Rectal smooth muscle tissue (tissue), 1 donor: ENCODE results near the gene PUS7L.
"Not testable (repeated sequence)": the region's sequence is repeated elsewhere in the genome, so short reads cannot be mapped to it uniquely, and the experiment has no call there.

Experiments used
- H3K27ac ChIP-seq: one replicate; pipeline ENCODE4 v1.7.0; 2013; ENCODE audit warnings: low read depth, low read length, inconsistent platforms
- H3K27me3 ChIP-seq: one replicate; pipeline ENCODE4 v1.7.0; 2013; ENCODE audit warnings: low read length; ENCODE audit not compliant: control insufficient read depth, insufficient read depth
- H3K36me3 ChIP-seq: one replicate; pipeline ENCODE4 v1.7.0; 2013; ENCODE audit warnings: low read length; ENCODE audit not compliant: control insufficient read depth, insufficient read depth
- H3K4me1 ChIP-seq: one replicate; pipeline ENCODE4 v1.7.0; 2013; ENCODE audit warnings: low read length; ENCODE audit not compliant: control insufficient read depth, insufficient read depth
- H3K4me3 ChIP-seq: one replicate; pipeline ENCODE4 v1.7.0; 2013; ENCODE audit warnings: low read length
- H3K9ac ChIP-seq: one replicate; pipeline ENCODE4 v1.7.0; 2013; ENCODE audit warnings: low read length

The PUS7L gene

GRCh38 chr12:43740511-43741100 is 18.0 kb downstream of the PUS7L start:
- peaks cover 7% of the 10 kb centered on the region for H3K36me3 ChIP-seq

DNA sequence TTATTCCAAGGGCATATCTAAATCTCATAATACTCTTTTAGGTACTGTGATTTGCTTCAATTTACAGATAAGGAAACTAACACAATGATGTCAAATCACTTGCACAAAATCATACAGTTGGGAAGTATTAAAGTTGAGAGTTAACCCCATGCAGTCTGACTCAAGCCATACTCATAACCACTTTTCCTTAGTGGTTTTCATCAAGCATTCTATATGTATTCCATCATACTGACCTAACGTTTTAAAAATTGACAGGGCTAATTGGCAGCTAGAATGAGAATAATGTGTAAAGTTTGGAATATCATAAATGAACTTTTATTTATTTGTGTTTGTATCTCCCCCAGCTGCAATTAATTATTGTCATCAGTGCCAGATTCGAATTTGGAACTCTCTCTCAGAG is 20.9 kb downstream of the PUS7L start:
- H3K4me3 ChIP-seq: no peak overlapping the region
- H3K36me3 ChIP-seq: peaks cover 7% of the 10 kb centered on the region
- no peak overlapping the region for H3K9ac ChIP-seq
- H3K27ac ChIP-seq: no peak overlapping the region
- no peaks in the 10 kb centered on the region for H3K27me3 ChIP-seq
- no peaks in the 10 kb centered on the region for H3K4me1 ChIP-seq

More at GRCh38 chr12:43740511-43741100, 18.0 kb downstream of the PUS7L start:
- H3K27ac ChIP-seq: no peak overlapping the region
- no peak overlapping the region for H3K4me3 ChIP-seq
- no peaks in the 10 kb centered on the region for H3K27me3 ChIP-seq
- H3K9ac ChIP-seq: no peak overlapping the region
- no peaks in the 10 kb centered on the region for H3K4me1 ChIP-seq

DNA sequence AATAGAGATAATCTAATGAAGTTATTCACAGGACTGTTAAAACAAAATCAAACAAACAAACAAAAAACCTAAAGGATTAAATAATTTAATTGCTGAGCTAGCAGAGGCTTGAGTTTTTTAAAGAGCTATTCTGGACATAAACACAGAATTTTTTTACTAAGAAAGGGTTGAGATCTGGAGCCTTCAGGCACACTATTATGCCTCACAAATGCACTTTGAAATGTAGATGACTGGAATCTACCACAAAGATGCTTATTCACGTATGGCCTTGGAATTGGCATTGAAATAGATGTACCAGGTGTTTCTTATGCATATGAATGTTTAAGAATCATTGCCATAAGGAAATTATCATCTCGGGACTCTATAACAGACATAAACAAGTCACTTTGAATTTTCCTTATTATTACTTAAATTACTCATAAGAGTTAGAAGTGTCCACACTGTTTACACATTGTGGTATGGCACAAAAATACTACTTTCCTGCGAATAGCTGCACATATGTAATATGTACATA is 21.6 kb downstream of the PUS7L start:
- H3K27ac ChIP-seq: no peak overlapping the region
- H3K36me3 ChIP-seq: peaks cover 7% of the 10 kb centered on the region
- H3K27me3 ChIP-seq: no peaks in the 10 kb centered on the region
- H3K4me3 ChIP-seq: no peak overlapping the region
- no peak overlapping the region for H3K9ac ChIP-seq
- no peaks in the 10 kb centered on the region for H3K4me1 ChIP-seq

DNA sequence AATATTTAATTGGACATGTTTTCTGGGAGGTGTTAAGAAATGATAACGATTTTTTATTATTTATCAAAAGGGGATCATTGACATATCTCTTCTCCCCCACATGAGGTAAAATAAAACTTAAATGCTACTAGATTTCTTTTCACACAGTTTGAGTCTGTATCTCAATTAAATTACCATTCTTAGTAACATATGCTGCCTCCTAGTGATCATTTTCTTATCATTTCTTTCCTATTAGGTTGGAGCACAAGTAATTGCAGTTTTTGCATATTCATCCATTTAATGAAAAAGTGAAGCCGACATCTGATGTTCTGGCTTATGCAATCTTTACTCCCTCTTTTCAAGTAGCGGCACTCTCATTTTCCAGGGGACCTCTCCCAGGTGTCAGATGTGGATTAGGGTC is 24.9 kb downstream of the PUS7L start:
- no peak overlapping the region for H3K9ac ChIP-seq
- H3K36me3 ChIP-seq: peaks cover 3% of the 10 kb centered on the region
- H3K4me3 ChIP-seq: no peak overlapping the region
- no peaks in the 10 kb centered on the region for H3K4me1 ChIP-seq
- H3K27ac ChIP-seq: no peak overlapping the region
- H3K27me3 ChIP-seq: no peaks in the 10 kb centered on the region

GRCh38 chr12:43730283-43730682 is 28.3 kb downstream of the PUS7L start:
- H3K9ac ChIP-seq: no peak overlapping the region

DNA sequence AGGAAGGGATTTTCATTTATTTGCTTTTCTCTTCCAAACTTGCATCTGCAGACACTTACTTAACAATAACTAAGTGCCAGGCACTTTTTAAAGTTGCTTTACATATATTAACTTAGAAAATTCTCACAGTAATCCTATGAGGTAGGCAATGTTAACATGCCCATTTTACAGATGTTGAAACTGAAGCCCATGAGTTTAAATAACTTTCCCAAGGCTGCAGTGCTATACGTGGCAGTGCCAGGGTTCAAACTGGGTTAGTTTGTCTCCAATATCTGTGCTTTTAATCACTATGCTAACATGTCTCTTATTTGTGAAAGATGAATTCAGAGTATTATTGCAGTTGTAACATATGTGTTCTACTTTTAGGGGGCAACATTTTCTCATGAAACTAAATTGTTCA is 29.9 kb downstream of the PUS7L start:
- no peaks in the 10 kb centered on the region for H3K27me3 ChIP-seq
- no peak overlapping the region for H3K9ac ChIP-seq
- no peak overlapping the region for H3K4me3 ChIP-seq
- no peak overlapping the region for H3K27ac ChIP-seq
- no peaks in the 10 kb centered on the region for H3K4me1 ChIP-seq
- no peaks in the 10 kb centered on the region for H3K36me3 ChIP-seq

More at GRCh38 chr12:43730283-43730682, 28.3 kb downstream of the PUS7L start:
- H3K27me3 ChIP-seq: no peaks in the 10 kb centered on the region
- H3K27ac ChIP-seq: no peak overlapping the region
- no peaks in the 10 kb centered on the region for H3K36me3 ChIP-seq
- no peaks in the 10 kb centered on the region for H3K4me1 ChIP-seq
- H3K4me3 ChIP-seq: no peak overlapping the region

DNA sequence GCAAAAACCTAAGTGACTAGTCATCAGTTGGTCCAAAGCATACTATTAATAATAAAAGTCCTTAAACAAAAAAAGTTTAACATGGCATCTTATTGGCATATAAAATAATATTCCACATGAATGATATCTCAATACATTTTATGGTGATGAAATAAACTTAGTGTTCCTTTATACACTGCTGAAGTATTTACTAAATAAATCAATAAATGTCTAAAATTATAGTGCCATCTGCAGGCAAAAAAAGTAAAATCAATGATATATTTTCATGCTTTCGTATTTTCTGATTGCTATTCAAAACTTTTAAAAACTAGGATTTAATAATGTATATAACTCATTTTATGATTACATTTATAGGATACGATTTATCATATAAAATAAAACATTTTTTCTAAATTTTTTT is 30.5 kb downstream of the PUS7L start:
- Histone ChIP-seq H3K4me1 (no peaks in the 10 kb centered on the region), H3K4me3 (no peak overlapping the region), H3K36me3 (no peaks in the 10 kb centered on the region), H3K9ac (no peak overlapping the region), H3K27ac (no peak overlapping the region), H3K27me3 (no peaks in the 10 kb centered on the region)

DNA sequence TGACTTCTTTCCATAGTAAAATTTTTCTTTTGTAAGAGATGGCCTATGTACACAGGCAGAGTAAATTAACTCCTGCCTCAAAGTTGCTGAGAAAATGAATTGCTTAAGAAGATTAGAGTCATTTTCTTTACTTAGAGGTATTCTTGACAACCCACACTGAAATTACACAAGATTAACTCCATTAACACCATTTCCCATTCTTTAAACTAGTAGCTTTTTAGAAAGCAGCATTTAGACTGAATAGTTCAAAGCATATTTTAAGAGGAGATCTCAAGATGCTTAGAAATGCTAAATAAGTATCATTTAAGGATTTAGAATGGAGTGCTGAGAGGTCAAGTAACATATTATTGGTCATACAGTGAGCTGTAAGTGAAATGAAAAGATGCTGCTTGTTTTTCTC is 35.5 kb downstream of the PUS7L start:
- no peaks in the 10 kb centered on the region for H3K36me3 ChIP-seq
- H3K27me3 ChIP-seq: no peaks in the 10 kb centered on the region
- H3K4me3 ChIP-seq: no peak overlapping the region
- no peak overlapping the region for H3K9ac ChIP-seq
- H3K27ac ChIP-seq: no peak overlapping the region
- no peaks in the 10 kb centered on the region for H3K4me1 ChIP-seq

- no peaks in the 10 kb centered on the region for H3K27me3 ChIP-seq
- no peaks in the 10 kb centered on the region for H3K36me3 ChIP-seq
- no peaks in the 10 kb centered on the region for H3K4me1 ChIP-seq
- no peak overlapping the region for H3K4me3 ChIP-seq
- H3K9ac ChIP-seq: no peak overlapping the region
- H3K27ac ChIP-seq: no peak overlapping the region
These were observed 36.0 kb downstream of the PUS7L start for GRCh38 chr12:43722621-43723020.

- H3K27ac ChIP-seq: no peak overlapping the region
- no peaks in the 10 kb centered on the region for H3K4me1 ChIP-seq
- H3K4me3 ChIP-seq: no peak overlapping the region
- no peaks in the 10 kb centered on the region for H3K27me3 ChIP-seq
- no peaks in the 10 kb centered on the region for H3K36me3 ChIP-seq
- no peak overlapping the region for H3K9ac ChIP-seq
These were observed 47.2 kb downstream of the PUS7L start for GRCh38 chr12:43711348-43711747.

- not testable (repeated sequence) for H3K27ac ChIP-seq, H3K9ac ChIP-seq, H3K27me3 ChIP-seq, H3K4me1 ChIP-seq, H3K4me3 ChIP-seq, H3K36me3 ChIP-seq
These were observed 54.8 kb downstream of the PUS7L start for GRCh38 chr12:43703772-43704171.

DNA sequence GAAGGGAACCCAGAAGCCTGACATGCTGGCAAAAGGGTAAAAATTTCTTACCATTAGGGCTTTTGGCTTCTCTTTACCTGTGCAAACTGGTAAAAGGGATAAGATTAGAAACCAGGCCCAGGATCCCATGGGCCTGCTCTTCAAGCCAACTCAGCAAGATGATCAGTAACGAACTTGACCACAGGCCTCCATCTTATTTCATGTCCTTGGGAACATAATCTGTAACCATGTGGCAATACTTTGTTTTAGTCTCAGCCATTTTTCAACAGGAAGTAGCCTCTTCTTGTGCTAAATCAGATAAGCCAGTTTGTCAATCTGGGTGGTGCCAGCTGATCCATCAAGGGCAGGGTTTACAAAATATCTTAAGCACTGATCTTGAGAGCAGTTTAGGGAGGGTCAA is 57.4 kb downstream of the PUS7L start:
- not testable (repeated sequence) for H3K4me3 ChIP-seq, H3K36me3 ChIP-seq, H3K9ac ChIP-seq, H3K27ac ChIP-seq, H3K27me3 ChIP-seq, H3K4me1 ChIP-seq

- Histone ChIP-seq H3K4me3 (no peak overlapping the region), H3K4me1 (no peaks in the 10 kb centered on the region), H3K9ac (no peak overlapping the region), H3K27ac (no peak overlapping the region), H3K36me3 (no peaks in the 10 kb centered on the region), H3K27me3 (no peaks in the 10 kb centered on the region)
These were observed 62.4 kb downstream of the PUS7L start for GRCh38 chr12:43696154-43696553.
